IMR-90 (cell line): ENCODE data around the gene NEUROD6. TPM values are rescaled to one million over a fixed set of nuclear protein-coding genes. Genes with fewer than 3 reads are reported as not detected.

Experiments
- ATAC-seq: fragments of 200-7000 bp; cut with Tn5 transposase; 2 replicates; pipeline ENCODE4 v1.9.1; 2020; ENCODE audit warnings: low read depth, mild to moderate bottlenecking, moderate library complexity
- BruUV-seq: library from RNA; stranded (reverse); fragments of 400-500 nt; replicated peaks from 2 replicates; lab custom pipeline; 2021; lab: Mats Ljungman, UMichigan
- CTCF ChIA-PET: fragments of 300-600 bp; formaldehyde crosslinking; extraction: SDS; loops from one replicate; lab custom pipeline; 2021; ENCODE audit warnings: antibody characterized with exemption; lab: Yijun Ruan, JAX
- POLR2A ChIA-PET: fragments of 300-600 bp; sonication (Branson Sonifier 250); formaldehyde crosslinking; loops from one replicate; lab custom pipeline; 2022; ENCODE audit warnings: antibody characterized with exemption; ENCODE audit not compliant: unreplicated experiment; lab: Charles Lee
- DNase-seq: peaks from one replicate; pipeline ENCODE4 v3.0.0; 2013
- H2AFZ ChIP-seq: replicated peaks from 2 replicates; pipeline ENCODE3; 2013; ENCODE audit warnings: low read length, mild to moderate bottlenecking; ENCODE audit not compliant: poor library complexity
- H2AK5ac ChIP-seq: 2 replicates; pipeline ENCODE4 v1.6.1; 2013; ENCODE audit warnings: low read depth, low read length, inconsistent platforms
- H2AK9ac ChIP-seq: replicated peaks from 2 replicates; pipeline ENCODE3; 2013; ENCODE audit warnings: mild to moderate bottlenecking, low read depth, low read length, moderate library complexity; ENCODE audit not compliant: poor library complexity
- H2BK120ac ChIP-seq: 2 replicates; pipeline ENCODE4 v1.6.1; 2013; ENCODE audit warnings: low read depth, low read length, inconsistent platforms
- H2BK15ac ChIP-seq: 3 replicates; pipeline ENCODE4 v1.6.1; 2013; ENCODE audit warnings: low read depth, low read length, inconsistent platforms
- H2BK20ac ChIP-seq: 2 replicates; pipeline ENCODE4 v1.6.1; 2013; ENCODE audit warnings: low read depth, mild to moderate bottlenecking, inconsistent platforms, low read length, moderate library complexity
- H2BK5ac ChIP-seq: 2 replicates; pipeline ENCODE4 v1.6.1; 2013; ENCODE audit warnings: mild to moderate bottlenecking, low read depth, low read length, inconsistent platforms; ENCODE audit not compliant: poor library complexity, severe bottlenecking
- H3K14ac ChIP-seq: replicated peaks from 2 replicates; pipeline ENCODE4 v1.6.1; 2013; ENCODE audit warnings: low read depth, low read length, inconsistent platforms
- H3K18ac ChIP-seq: 2 replicates; pipeline ENCODE4 v1.6.1; 2013; ENCODE audit warnings: low read depth, low read length, control low read depth
- H3K23ac ChIP-seq: 2 replicates; pipeline ENCODE4 v1.6.1; 2013; ENCODE audit warnings: low read depth, low read length, inconsistent platforms
- H3K27ac ChIP-seq: 2 replicates; pipeline ENCODE4 v1.5.1; 2013; ENCODE audit warnings: mild to moderate bottlenecking, control low read depth, low read length; ENCODE audit not compliant: insufficient read depth
- H3K27me3 ChIP-seq: 2 replicates; pipeline ENCODE4 v1.6.1; 2013; ENCODE audit warnings: low read length; ENCODE audit not compliant: control insufficient read depth, insufficient read depth
- H3K36me3 ChIP-seq: 2 replicates; pipeline ENCODE4 v1.6.1; 2013; ENCODE audit warnings: low read length, mixed read lengths; ENCODE audit not compliant: control insufficient read depth, insufficient read depth
- H3K4ac ChIP-seq: 2 replicates; pipeline ENCODE4 v1.6.1; 2013; ENCODE audit warnings: low read depth, low read length, inconsistent platforms
- H3K4me1 ChIP-seq: 2 replicates; pipeline ENCODE4 v1.6.1; 2013; ENCODE audit warnings: low read length, mixed read lengths; ENCODE audit not compliant: control insufficient read depth, insufficient read depth
- H3K4me2 ChIP-seq: 2 replicates; pipeline ENCODE4 v1.6.1; 2013; ENCODE audit warnings: low read depth, mild to moderate bottlenecking, control low read depth, low read length, moderate library complexity
- H3K4me3 ChIP-seq: 2 replicates; pipeline ENCODE4 v1.5.1; 2013; ENCODE audit warnings: low read depth, mild to moderate bottlenecking, control low read depth, low read length, moderate library complexity; ENCODE audit not compliant: insufficient read depth
- H3K56ac ChIP-seq: 2 replicates; pipeline ENCODE4 v1.6.1; 2013; ENCODE audit warnings: low read length, inconsistent platforms; ENCODE audit not compliant: insufficient read depth; ENCODE audit errors: extremely low read depth
- H3K79me1 ChIP-seq, 2 experiments: 2 replicates each; pipeline ENCODE4 v1.6.1; 2013; ENCODE audit warnings: low read length in 2 of 2, inconsistent platforms in 1 of 2, low read depth in 1 of 2
- H3K9ac ChIP-seq: 2 replicates; pipeline ENCODE4 v1.6.1; 2013; ENCODE audit warnings: low read depth, low read length, control low read depth
- H3K9me1 ChIP-seq: 2 replicates; pipeline ENCODE4 v1.6.1; 2013; ENCODE audit warnings: low read length, inconsistent platforms; ENCODE audit not compliant: insufficient read depth
- H3K9me3 ChIP-seq: 2 replicates; pipeline ENCODE4 v1.6.1; 2013; ENCODE audit warnings: low read length; ENCODE audit not compliant: control insufficient read depth, insufficient read depth
- H4K20me1 ChIP-seq: 2 replicates; pipeline ENCODE4 v1.6.1; 2013; ENCODE audit warnings: low read length, inconsistent platforms; ENCODE audit not compliant: insufficient read depth
- H4K5ac ChIP-seq: 2 replicates; pipeline ENCODE4 v1.6.1; 2013; ENCODE audit warnings: mild to moderate bottlenecking, low read depth, low read length, control low read depth
- H4K8ac ChIP-seq, 2 experiments: 2 replicates each; pipeline ENCODE4 v1.6.1; 2013; ENCODE audit warnings: low read depth in 2 of 2, low read length in 2 of 2, control low read depth in 1 of 2, inconsistent platforms in 1 of 2
- H4K91ac ChIP-seq: 2 replicates; pipeline ENCODE4 v1.6.1; 2013; ENCODE audit warnings: low read depth, low read length, inconsistent platforms; ENCODE audit not compliant: insufficient read depth
- BHLHE40 ChIP-seq: fragments of 150-350 bp; IDR thresholded peaks from 2 replicates; pipeline ENCODE4 v1.6.1; 2016; ENCODE audit warnings: mild to moderate bottlenecking, low read depth, low read length
- CHD1 ChIP-seq: IDR thresholded peaks from 2 replicates; pipeline ENCODE4 v1.6.1; 2012; ENCODE audit warnings: low read depth, low read length, improper control_type of control experiment
- MAFK ChIP-seq: IDR thresholded peaks from 2 replicates; pipeline ENCODE4 v1.6.1; 2012; ENCODE audit warnings: low read depth, low read length, improper control_type of control experiment
- MXI1 ChIP-seq: IDR thresholded peaks from 2 replicates; pipeline ENCODE4 v1.6.1; 2012; ENCODE audit warnings: low read depth, mild to moderate bottlenecking, low read length, moderate library complexity, borderline replicate concordance
- RCOR1 ChIP-seq: IDR thresholded peaks from 2 replicates; pipeline ENCODE4 v1.6.1; 2012; ENCODE audit warnings: mild to moderate bottlenecking, low read length, improper control_type of control experiment; ENCODE audit not compliant: insufficient replicate concordance
- WGBS, 2 experiments: methylation state at CpG; one replicate each; pipeline versions ENCODE4 v1.1.5 to v1.1.7; 2013; ENCODE audit warnings: missing lambda C conversion rate in 2 of 2; ENCODE audit not compliant: insufficient read length in 1 of 2; ENCODE audit errors: extremely low coverage in 2 of 2; 5-methylcytosine and 5-hydroxymethylcytosine counted together
- dilution Hi-C: fragments of 300-500 bp; cut with HindIII; formaldehyde crosslinking; loops from one replicate; pipeline ENCODE4 v1.14.3; 2018; ENCODE audit warnings: low sequenced_read_pairs; ENCODE audit not compliant: unreplicated experiment
- in situ Hi-C: fragments of 300-500 bp; cut with MboI; formaldehyde crosslinking; loops from 3 replicates; pipeline ENCODE4 v1.14.3; 2019; ENCODE audit warnings: low sequenced_read_pairs, inconsistent platforms, mixed read lengths
- intact Hi-C: fragments of 100-400 bp; cut with micrococcal nuclease; formaldehyde crosslinking; loops from 2 replicates; pipeline ENCODE4 v1.10.0; 2022
- polyA plus RNA-seq, 3 experiments: library from polyadenylated mRNA; depleted of rRNA; stranded (reverse); fragments of >200 nt; gene quantifications; 2 replicates each; pipeline ENCODE4 v1.2.3, GENCODE V29; 2012; ENCODE audit warnings: low replicate concordance in 1 of 3
- total RNA-seq: library from RNA; depleted of rRNA; stranded (reverse); fragments of >200 nt; gene quantifications from 2 replicates; pipeline ENCODE4 v1.2.3, GENCODE V29; 2012
- TF ChIP-seq, protein P1 (sequence below): conservative IDR thresholded peaks from 2 replicates; pipeline ENCODE4 v1.5.1; 2012; ENCODE audit warnings: mild to moderate bottlenecking, low read depth, low read length, improper control_type of control experiment

NEUROD6 gene
- total and polyA plus RNA-seq, 2 of the 4 experiments (the other 2 are of a cell fraction): not detected

DNA sequence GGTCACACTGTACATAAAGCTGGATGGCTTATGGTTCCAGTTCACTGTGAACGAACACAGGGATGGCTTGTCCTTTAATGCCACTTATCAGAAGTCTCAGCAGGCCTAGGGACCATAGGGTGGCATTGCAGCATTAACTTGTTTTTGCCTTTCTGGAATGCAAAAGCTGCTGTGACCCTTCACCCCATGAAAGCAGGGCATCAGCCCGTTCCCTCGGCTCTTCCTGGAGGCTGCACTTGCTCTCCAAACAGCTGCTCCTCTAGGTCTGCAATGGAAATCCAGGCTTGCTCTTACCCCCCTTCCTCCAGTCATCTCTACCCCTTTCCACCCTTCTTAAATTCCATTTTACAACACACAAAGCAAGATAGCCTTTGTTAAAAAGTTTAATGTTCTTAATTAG lies 17.9 kb upstream of the NEUROD6 start:
- Histone ChIP-seq H3K36me3 (no peaks in the 10 kb centered on the region), H2BK5ac (no peak overlapping the region), H4K5ac (no peak overlapping the region), H3K27ac (no peak overlapping the region), H3K79me1 (no peaks in the 10 kb centered on the region), H3K27me3 (no peaks in the 10 kb centered on the region), H3K18ac (no peak overlapping the region), H2BK15ac (no peak overlapping the region), H4K91ac (no peak overlapping the region), H3K9ac (no peak overlapping the region), H2BK120ac (no peak overlapping the region), H3K4me2 (no peak overlapping the region), H3K4me3 (no peak overlapping the region), H3K4ac (no peak overlapping the region), H3K14ac (no peak overlapping the region), H2AFZ (no peak overlapping the region), H3K9me3 (0 out of 2 replicates have a peak, but pooled peaks cover 2% of the 10 kb centered on the region), H4K8ac (no peak overlapping the region), H2AK5ac (no peak overlapping the region), H4K20me1 (no peaks in the 10 kb centered on the region), H2AK9ac (no peak overlapping the region), H3K4me1 (no peaks in the 10 kb centered on the region), H3K9me1 (no peaks in the 10 kb centered on the region), H3K56ac (no peak overlapping the region), H3K23ac (no peak overlapping the region), H2BK20ac (no peak overlapping the region)
- TF ChIP-seq CHD1: no peak
- TF ChIP-seq, protein P1, sequence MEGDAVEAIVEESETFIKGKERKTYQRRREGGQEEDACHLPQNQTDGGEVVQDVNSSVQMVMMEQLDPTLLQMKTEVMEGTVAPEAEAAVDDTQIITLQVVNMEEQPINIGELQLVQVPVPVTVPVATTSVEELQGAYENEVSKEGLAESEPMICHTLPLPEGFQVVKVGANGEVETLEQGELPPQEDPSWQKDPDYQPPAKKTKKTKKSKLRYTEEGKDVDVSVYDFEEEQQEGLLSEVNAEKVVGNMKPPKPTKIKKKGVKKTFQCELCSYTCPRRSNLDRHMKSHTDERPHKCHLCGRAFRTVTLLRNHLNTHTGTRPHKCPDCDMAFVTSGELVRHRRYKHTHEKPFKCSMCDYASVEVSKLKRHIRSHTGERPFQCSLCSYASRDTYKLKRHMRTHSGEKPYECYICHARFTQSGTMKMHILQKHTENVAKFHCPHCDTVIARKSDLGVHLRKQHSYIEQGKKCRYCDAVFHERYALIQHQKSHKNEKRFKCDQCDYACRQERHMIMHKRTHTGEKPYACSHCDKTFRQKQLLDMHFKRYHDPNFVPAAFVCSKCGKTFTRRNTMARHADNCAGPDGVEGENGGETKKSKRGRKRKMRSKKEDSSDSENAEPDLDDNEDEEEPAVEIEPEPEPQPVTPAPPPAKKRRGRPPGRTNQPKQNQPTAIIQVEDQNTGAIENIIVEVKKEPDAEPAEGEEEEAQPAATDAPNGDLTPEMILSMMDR: no peak
- TF ChIP-seq BHLHE40: no peak
- no peak for TF ChIP-seq RCOR1
- TF ChIP-seq MAFK: no peak
- no peak for TF ChIP-seq MXI1
- intact Hi-C loops (no loop called here), in situ Hi-C loops (no loop called here), dilution Hi-C loops (no loop called here)
- WGBS, 2 experiments: 29% methylated on average over 3 of the region's 3 CpGs; no CpG with 5 or more reads in 1 of the 2 experiments
- no TSS peak for BruUV-seq
- DNase-seq: no peak
- ATAC-seq: no peak
- ChIA-PET POLR2A (no interaction called here), CTCF (no interaction called here)
